Neutrophil (primary cell): ENCODE data around the gene AGAP1.

Experiments used
- H3K27ac ChIP-seq: fragments of 200-600 bp; sonication (generic); 2 replicates; pipeline ENCODE4 v1.5.1; 2016; ENCODE audit warnings: mild to moderate bottlenecking, moderate library complexity
- H3K27me3 ChIP-seq: fragments of 200-600 bp; sonication (generic); 2 replicates; pipeline ENCODE4 v1.6.0; 2016; ENCODE audit warnings: mild to moderate bottlenecking
- H3K36me3 ChIP-seq: fragments of 200-600 bp; sonication (generic); 2 replicates; pipeline ENCODE4 v1.5.1; 2017
- H3K4me1 ChIP-seq, 2 experiments: fragments of 200-600 bp in 1 of 2; sonication (generic) in 1 of 2; 1 replicate in 1 of 2; 2 replicates in 1 of 2; pipeline versions ENCODE4 v1.5.1 to v1.6.1; 2013 to 2016; ENCODE audit warnings: low read depth in 1 of 2, low read length in 1 of 2, mild to moderate bottlenecking in 1 of 2, moderate library complexity in 1 of 2; ENCODE audit not compliant: control insufficient read depth in 1 of 2, insufficient read depth in 1 of 2
- H3K4me3 ChIP-seq, 2 experiments: fragments of 200-600 bp in 1 of 2; sonication (generic) in 1 of 2; 1 replicate in 1 of 2; 2 replicates in 1 of 2; pipeline ENCODE4 v1.5.1; 2013 to 2016; ENCODE audit warnings: low read depth in 1 of 2, low read length in 1 of 2, mild to moderate bottlenecking in 1 of 2, moderate library complexity in 1 of 2
- H3K9me3 ChIP-seq: fragments of 200-600 bp; sonication (generic); 2 replicates; pipeline ENCODE4 v1.5.1; 2016
- TF ChIP-seq, protein P1 (sequence below): fragments of 200-600 bp; sonication (generic); IDR thresholded peaks from 2 replicates; pipeline ENCODE4 v1.5.1; 2016; ENCODE audit warnings: antibody characterized with exemption

AGAP1 gene

DNA sequence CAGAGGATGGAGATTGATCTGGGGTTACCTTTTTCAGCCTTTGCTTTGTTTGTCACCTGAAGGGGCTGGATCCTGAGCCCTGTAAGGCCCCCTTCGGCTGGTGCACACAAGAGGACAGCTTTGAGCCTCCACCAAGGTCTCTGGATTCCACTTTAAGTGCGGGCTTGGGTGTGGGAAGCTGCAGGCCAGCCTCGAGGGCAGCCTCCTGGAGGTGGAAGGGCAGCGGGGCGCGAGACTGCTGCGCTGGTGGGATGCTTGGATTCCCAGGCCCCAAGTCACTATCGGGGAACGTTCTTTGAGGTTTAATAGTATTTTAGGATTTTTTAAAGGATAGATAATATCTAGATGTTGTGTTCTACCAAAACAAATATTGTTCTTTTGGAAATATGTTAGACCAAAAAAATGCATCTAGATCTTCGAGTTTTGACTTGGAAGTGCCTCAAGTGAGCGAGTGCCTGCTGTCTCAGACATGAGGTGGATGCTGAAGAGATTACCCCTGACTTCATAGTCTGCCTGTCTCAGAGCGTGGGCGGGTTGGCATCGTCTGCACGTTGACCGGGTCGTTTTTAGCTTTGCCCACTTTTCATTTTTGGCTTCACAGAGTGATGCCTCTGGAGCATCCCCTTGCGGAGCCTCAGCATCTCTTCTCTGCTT, 113.8 kb downstream of the AGAP1 start:
- Histone ChIP-seq H3K9me3 (no peaks in the 10 kb centered on the region), H3K27ac (no peak overlapping the region), H3K4me3 (no peak overlapping the region), H3K36me3 (no peaks in the 10 kb centered on the region), H3K27me3 (no peaks in the 10 kb centered on the region), H3K4me1 (no peaks in the 10 kb centered on the region)
- TF ChIP-seq, protein P1, sequence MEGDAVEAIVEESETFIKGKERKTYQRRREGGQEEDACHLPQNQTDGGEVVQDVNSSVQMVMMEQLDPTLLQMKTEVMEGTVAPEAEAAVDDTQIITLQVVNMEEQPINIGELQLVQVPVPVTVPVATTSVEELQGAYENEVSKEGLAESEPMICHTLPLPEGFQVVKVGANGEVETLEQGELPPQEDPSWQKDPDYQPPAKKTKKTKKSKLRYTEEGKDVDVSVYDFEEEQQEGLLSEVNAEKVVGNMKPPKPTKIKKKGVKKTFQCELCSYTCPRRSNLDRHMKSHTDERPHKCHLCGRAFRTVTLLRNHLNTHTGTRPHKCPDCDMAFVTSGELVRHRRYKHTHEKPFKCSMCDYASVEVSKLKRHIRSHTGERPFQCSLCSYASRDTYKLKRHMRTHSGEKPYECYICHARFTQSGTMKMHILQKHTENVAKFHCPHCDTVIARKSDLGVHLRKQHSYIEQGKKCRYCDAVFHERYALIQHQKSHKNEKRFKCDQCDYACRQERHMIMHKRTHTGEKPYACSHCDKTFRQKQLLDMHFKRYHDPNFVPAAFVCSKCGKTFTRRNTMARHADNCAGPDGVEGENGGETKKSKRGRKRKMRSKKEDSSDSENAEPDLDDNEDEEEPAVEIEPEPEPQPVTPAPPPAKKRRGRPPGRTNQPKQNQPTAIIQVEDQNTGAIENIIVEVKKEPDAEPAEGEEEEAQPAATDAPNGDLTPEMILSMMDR, result no peak

DNA sequence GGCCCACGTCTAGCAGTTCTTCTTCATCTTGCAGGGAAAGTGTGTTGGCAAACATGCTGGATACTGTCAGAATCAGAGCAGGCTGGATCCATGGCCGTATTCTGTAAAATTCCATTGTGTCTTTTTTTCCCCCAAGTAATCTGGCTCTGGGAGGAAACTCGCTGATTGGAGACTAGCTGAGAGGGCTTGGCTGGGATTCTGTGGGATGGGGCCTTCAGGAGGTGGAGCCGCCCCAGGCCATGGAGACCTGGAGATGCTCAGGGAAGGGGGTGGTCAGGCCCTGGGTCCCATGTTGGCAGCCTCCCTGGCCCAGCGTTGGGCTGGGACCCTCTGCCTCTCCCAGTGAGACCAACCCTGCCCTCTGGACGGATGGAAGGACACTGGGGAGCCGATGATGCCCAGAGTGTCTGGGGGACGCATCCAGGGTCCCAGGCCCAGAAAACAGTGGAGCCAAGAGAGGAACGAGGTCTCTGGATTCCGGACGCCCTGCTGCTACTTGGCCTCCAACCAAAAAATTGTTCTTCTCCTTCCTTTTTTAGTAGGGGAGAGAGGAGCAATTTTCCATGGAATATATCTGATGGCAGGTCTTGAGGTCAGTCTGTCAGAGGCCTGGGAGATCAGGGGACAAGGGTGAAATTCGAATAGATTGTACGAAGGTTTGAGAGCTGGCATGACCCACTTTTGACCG, 114.5 kb downstream of the AGAP1 start:
- Histone ChIP-seq H3K4me1 (no peaks in the 10 kb centered on the region), H3K27me3 (no peaks in the 10 kb centered on the region), H3K4me3 (no peak overlapping the region), H3K27ac (no peak overlapping the region), H3K36me3 (no peaks in the 10 kb centered on the region), H3K9me3 (no peaks in the 10 kb centered on the region)
- TF ChIP-seq, protein P1, result no peak

DNA sequence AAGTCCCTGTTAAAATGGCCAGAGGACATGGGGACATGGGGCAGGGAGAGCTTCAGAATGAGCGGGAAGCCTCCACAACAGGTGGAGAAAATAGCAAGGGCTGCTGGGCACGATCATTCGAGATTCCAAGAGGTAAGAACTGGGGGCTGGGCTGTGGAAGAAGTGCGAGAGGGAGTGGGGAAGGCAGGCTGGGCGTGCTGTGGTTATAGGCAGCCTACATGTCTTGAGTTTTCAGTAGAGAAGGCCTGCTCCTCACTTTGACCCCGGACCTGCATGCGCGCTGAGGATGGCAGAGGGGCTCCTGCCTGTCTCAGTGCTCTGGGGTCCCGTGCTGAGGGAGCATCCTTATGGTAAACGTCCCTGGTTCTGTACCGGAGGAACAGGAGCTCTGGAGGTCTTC, 115.5 kb downstream of the AGAP1 start:
- no peak overlapping the region for H3K4me3 ChIP-seq
- no peaks in the 10 kb centered on the region for H3K4me1 ChIP-seq
- no peak overlapping the region for H3K27ac ChIP-seq
- no peaks in the 10 kb centered on the region for H3K9me3 ChIP-seq
- H3K36me3 ChIP-seq, result no peaks in the 10 kb centered on the region
- no peaks in the 10 kb centered on the region for H3K27me3 ChIP-seq
- TF ChIP-seq, protein P1, result no peak

DNA sequence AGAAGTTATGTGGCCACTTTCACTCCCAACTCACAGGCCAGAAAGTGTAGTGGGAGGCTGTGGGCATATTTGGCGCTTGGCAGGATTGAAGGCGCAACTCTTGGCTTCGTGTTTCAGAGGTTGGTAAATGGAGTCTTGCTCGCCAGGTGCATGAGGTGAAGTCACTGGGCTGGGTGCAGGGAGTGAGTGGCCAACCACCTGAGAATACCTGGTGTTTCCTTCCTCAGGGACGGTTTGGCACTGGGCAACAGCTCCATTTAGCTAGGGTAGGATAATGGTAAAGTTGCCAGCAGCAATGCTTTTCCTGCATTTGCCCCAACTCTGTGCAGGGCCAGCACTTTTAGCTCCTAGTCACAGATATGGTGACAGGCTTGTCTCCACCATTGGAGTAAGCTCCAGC, 115.9 kb downstream of the AGAP1 start:
- H3K27ac ChIP-seq, result no peak overlapping the region
- H3K9me3 ChIP-seq, result no peaks in the 10 kb centered on the region
- H3K4me3 ChIP-seq, result no peak overlapping the region
- no peaks in the 10 kb centered on the region for H3K27me3 ChIP-seq
- H3K36me3 ChIP-seq, result no peaks in the 10 kb centered on the region
- no peaks in the 10 kb centered on the region for H3K4me1 ChIP-seq
- TF ChIP-seq, protein P1, result no peak

DNA sequence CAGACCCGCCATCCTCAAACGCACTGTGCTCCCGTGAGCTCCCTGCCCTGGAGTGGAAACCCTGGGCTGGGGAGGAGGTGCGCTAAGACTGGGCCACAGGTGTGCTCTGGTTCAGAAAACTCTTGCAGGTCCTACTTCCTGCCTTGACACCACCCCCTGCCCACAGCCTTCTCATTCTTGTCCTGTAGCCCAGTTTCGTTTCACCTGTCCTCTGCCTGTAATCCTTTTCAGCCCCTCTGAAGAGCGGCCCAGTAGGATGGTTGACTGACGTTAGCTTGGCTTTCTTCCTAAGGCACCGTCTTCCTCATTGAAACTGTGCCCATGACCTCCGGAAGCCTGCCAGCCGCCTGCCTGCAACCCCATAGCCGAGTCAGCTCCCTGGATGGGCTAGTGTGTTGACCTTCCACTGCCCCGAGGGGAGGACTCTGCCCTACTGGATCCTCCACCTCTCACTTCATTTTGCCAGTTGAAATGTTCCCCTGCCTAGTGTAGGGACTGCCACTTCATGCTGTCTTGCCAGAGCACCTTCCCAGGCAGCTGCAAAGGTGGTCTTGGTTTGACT, 116.9 kb downstream of the AGAP1 start:
- Histone ChIP-seq H3K36me3 (no peaks in the 10 kb centered on the region), H3K27me3 (no peaks in the 10 kb centered on the region), H3K4me1 (no peaks in the 10 kb centered on the region), H3K27ac (no peak overlapping the region), H3K9me3 (no peaks in the 10 kb centered on the region), H3K4me3 (no peak overlapping the region)
- TF ChIP-seq, protein P1, result no peak
